TTC549 (cell line): ENCODE measurements around the gene CTTNBP2.

ENCODE experiments used
- FAIRE-seq: peaks from 2 replicates; lab custom pipeline; 2012; peaks lifted over from hg19 to GRCh38; lab: Jason Lieb, UNC

Gene CTTNBP2

DNA sequence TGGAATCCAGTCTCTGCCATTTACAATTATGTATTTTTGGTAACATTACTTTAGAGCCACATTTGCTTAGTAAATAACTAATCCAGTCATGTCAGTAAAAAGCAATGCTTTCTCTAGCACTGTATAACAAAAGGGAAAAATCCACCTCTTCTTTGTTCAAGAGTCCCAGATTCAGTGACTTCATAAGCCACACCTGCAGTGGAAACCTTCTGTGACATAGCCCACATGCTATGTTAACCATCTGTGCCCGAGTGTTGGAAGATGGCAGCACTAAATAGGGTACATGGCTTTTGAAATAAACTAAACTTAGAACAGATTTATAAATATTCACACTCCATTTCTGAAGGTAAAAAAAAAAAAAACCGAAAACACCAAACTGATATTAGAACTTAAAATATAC is 83.0 kb downstream of the CTTNBP2 start:
- FAIRE-seq, result no peak

DNA sequence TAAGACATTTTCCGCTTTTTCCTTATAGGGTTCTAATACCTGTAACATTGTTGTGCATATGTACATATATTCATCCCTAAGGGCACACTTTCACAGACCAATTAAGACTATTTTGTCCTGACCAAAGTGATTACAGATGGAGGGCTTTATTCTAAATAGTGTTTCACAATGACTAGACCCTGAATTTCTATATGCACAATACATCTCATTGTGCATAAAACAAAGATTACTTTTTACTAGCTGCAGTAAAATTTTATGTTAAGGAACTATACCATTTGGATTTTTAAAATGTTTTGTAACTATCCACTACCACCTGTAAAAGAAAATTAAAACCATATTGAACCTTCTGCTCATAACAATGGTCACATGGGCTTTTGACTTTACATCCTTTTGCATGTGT is 87.8 kb downstream of the CTTNBP2 start:
- no peak for FAIRE-seq

DNA sequence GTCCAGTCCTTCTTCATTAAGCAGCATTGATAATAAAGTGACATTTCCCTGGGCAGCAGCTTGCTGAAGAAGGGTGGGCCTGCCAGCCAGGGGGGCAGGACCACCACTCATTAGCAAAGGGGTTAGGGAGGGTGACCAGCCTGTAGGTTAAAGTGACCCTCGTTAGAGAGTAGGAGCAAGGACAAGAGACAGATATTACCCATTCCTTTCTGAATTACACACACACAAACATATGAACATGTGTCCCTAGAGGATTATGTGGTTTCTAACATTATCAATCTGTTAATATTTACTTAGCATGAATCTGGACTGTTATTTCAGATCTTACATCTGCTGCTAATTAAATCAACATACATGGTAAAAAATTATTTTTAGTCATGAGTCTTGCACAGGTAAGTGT is 88.9 kb downstream of the CTTNBP2 start:
- FAIRE-seq, result no peak

DNA sequence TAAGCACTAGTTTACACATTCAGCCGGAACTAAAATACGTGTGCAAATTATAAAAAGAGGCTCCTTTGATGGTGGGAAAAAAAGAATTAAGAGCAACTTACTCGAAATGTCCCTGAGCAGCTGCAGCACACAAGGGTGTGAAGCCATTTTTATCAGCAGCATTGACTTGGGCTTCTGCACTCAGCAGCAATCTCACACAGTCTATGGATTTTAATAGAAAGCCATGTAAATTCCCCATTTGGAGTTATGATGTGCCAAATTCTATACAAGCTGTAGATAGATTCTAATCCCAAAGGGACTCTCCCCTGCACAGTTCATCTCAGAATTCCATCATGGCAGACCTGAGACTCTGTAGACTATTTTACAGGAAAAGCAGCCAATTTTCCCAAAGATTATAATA is 90.5 kb downstream of the CTTNBP2 start:
- FAIRE-seq, result no peak

DNA sequence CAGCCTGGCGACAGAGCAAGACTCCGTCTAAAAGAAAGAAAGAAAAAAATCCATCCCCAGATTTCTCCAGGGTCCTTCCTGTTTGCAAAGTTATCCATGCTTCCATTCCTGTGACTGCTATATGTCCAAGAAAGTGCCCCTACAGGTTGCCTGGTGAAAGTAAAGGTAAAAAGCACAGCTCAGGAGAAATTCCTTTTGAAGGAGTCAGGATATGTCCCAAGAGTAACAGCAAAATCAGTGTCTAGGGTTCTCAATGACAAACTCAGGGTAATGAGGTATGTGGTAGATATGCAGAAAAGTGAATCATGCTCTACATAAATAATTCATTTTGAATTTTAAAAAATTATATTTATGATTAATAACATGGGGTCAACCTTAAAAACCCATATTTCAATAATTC is 91.5 kb downstream of the CTTNBP2 start:
- FAIRE-seq, result no peak

DNA sequence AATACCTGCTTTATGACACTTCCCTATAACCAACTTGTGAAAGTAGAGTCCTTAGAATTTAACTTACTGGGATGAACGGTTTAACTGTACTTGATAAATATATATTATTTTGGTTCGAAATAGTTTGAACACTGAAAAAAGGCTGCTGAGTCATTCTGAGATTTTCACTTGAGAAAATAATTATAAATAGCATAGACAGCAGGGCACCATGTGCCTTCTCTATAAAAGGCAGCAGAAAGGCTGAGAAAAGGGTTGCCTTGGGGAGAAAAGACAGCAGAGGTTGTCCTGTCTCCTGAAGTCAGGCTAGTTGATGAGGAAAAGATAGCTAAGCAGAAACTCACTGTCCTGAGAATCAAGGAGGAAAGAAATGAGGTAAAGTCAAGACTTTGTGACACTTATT is 92.4 kb downstream of the CTTNBP2 start:
- no peak for FAIRE-seq

DNA sequence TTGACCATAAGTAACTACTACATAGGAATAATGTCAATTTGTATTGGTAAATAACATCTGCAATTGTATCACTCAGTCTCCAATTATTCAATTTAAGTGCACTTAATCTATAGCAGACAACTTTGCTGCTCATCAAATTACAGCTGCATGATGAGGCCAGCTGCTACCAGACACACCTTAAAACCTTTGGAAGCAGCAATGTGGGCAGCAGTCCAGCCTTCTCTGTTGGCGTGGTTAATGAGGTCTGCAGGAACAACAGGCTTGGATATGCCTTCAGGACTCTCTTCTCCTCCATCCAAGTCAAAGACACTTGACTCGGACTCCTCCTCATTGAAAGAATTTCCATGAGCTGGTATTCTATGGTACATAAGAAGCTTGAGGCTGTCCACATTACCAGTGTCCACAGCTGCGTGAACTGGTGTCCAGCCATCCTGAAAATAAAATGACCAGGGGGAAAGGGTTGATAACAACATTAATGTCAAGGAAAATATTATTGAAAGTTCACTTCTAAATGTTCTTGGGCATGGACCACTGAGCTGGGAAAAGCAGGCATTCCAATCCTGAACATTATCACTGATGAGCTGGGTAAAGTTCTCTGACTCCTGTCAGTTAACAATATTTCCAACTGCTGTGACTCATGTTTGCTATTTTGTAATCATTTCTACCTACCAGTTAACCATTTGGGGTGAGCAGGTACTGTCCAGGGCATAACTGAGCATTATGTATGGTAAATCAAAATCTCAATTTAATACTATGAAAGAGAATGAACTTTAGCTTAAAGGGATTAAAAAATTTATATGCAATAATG is 95.7 kb downstream of the CTTNBP2 start:
- no peak for FAIRE-seq

DNA sequence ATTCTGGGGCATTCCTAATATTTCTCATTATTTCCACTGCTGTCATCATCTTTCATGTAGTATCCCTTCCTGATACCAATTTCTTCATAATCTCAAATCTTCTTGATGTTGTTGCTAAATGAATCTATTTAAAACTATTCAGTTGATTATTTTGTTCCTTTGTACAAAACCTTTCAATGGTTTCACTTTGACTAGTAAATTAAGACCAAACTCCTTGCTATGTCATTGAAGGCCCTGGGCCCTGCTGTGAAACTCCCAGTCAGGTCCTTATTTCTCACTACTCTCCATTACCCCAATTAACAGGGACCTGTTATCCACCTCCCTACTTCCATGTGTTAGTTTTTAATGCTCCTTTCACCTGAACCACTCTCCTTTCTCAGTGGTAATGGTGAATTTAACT is 97.0 kb downstream of the CTTNBP2 start:
- FAIRE-seq, result no peak

DNA sequence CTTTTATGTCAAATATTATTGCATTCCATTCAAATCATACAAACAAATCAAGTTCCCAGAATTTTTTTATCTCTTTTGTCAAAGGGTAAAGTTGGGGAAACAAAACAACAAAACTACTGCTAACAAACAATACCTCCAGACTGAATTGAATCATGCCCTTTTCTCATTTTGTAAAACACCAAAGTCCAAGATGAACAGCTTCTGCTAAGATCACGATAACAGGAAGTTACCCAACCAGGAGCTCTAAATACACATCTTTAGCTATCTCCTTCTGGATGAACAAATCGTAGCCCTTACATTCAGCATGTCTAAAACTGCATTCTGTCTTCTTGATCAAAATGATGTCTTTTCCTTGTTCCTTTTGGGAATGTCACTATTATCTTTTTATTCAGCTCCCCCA is 97.4 kb downstream of the CTTNBP2 start:
- FAIRE-seq, result no peak

DNA sequence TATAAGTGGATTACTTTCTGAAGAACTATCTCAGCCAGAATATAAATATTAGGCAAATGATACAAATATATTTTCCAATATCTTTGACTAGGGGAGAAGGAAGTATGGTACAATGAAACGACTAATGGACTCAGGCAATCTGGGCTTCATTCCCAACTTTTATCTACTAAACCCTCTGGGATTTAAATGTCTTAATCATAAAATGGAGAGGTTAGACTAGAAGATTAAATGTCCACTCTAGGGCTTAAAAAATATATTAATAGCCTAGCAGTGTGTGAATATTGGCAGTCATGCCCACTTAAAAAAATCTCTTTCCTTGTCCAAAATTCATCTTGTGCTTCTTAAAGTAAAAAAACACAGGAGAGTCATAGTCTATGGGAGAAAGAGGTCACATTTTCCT is 98.3 kb downstream of the CTTNBP2 start:
- no peak for FAIRE-seq

DNA sequence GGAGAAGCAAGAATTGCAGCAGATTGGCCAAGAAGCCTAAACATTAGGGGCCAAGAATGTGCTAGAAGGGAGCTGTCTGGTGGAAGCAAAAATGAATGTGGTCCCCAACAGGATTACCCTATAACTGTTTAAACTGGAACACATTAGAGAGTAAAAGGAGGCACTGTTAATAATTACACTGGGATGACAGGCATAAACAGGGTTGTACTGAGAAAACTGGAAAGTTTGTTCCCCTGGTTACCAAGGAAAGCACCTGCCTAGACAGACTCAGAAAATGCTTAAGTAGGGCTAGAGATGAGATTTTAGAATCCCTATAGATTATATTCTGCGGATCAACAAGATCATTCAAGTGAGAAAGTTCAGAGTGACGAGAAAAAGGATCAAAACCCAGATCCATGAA is 100.8 kb downstream of the CTTNBP2 start:
- no peak for FAIRE-seq

DNA sequence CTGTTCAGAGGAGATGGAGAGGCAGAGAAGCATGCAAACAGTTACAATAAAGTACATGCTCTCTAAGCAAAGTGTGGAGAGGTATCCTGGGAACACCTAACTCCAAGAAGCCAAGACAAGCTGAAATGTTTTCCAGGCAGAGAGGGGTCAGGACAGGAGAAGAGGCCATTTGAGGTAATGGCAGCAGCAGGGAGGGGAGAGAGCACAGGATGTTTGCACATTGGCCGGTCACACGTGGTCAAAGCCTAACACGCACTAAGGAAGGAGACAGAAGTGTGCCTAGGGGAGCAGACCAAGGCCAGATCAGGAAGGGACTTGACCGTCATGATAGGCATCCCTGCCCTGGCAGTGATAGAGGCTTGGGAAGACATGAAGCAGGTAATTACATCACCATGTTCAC is 101.5 kb downstream of the CTTNBP2 start:
- FAIRE-seq, result no peak

DNA sequence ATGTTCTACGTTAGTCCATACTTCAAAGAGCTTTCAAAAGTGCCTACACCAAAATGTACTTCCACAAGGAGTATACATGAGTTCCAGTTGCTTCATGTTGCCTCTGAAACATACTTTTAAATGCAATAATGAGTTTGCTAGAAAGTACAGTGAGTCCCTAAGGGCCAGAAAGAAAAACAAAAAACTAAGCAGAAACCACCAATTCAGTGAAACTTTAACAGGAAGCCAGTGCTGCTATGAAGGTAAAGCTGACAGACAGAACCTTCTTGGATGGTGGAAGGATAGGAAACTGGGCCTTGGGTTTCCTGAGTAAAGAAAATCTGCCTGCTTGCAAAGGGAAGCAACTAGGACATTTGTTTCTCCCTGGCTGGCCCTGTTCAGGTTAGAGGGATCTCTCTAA is 104.2 kb downstream of the CTTNBP2 start:
- FAIRE-seq, result no peak

DNA sequence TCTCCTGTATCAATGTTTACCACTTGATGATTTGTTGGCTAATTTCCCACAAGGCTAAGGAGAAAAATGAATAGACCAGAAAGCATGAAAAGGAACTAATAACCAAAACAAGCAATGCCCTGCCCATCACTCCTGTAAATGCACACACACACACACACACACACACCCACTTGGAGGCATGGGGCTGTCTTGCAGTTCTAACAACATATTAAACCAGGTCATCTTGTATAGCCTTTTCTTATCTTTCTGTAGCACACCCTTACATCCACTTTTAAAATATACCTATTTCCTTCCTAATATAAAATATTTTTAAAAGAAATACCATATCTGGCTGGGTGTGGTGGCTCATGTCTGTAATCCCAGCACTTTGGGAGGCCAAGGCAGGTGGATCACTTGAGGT is 105.3 kb downstream of the CTTNBP2 start:
- no peak for FAIRE-seq

DNA sequence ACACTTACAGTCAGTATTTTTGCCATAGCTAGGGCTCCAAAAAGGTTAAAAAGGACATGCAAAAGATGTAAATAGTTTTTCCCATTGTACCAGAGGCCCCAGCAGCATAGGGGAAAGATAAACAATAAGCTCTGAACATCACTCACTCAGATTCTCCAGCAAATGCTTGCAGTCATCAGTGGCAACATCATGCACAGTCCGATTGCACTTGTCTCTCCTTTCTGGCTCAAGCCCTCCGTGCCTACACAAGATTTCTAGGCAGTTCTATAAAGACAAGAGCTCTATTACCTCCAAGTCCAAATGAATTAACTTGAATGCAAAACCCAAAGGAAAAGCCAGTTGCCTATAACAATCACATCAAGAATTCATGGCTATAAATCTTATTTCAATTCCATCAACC is 106.3 kb downstream of the CTTNBP2 start:
- FAIRE-seq, result no peak

DNA sequence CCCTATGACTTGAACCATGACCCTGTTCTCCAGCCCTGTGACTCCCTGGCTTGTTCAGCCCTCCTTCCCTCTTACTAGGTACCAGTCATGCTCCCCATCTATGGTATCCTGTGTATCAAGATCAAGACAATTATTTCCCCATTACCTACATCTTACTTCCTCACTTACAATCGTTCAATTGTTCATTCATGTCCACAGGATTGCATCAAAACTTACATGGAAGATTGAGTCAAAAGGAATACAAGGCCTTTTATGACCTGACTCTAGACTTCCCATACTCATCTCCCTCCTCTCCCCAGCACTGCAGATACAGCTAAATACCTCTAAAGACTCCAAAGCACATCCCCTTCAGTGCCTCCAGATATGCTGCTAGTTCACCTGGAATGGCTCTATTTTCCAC is 109.2 kb downstream of the CTTNBP2 start:
- FAIRE-seq, result no peak

DNA sequence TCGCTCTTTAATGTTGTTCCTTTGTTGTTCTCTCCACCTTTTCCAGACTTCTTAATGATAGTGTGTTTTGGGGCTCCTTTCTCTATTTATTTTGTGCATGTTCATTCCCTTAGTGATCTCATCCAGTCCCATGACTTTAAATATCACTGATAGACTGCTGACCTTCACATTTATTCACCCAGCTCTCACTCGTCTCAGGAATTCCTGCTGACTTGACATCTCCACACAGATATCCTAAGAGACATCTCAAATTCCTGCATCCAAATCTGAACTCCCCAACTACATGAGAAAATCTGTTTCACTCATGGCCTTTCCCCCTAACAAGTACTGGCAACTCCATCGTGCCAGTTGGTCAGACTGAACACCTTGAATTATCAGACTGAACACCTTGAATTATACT is 111.2 kb downstream of the CTTNBP2 start:
- no peak for FAIRE-seq

DNA sequence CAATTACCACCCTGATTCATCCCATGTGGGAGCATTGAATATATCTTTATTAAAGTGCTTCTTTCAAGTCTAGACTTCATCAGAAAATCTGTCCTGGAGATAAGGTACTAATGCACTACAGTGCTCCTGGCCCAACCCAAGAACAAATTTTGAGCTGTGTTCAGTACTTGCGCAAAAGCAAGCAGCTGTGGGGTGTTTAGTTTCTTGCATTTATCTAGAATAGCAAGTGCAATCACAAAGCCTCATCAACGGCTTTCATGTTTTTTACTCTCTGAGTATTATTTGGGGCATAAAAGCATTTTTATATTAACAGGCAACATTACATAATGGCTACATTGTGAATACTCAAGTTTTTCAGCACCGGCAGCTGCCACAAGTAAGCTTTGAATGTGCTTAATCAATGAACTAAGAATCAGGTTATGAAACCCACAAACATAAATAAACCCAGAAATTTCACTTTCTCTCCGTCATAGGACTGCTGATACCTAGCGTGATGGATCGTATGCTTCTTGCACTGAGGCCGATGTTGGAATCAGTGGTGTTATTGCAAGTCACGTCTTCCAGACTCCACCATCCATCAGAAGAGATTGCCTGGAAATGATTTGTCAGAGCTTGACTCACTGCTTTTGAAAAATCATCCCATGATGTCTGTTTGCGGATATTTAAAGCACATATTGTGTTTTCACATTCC is 113.1 kb downstream of the CTTNBP2 start:
- no peak for FAIRE-seq

DNA sequence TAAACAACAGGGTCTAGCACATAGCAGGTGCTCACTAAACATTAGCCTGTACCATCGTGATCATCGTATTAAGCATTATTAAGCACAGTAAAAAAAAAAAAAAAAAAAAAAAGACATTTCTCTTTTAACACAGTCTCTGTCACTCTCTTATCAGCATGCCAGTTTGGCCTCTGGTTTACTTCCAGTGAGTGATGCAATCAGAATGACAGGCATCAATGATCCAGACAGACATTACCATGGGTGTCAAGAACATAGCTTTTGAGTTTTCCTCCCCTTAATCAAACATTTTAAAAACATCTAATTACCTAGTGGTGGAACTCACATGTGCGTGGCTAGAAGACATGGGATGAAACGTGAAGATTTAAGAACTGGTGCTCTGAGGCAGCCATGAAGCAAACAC is 115.8 kb downstream of the CTTNBP2 start:
- FAIRE-seq, result no peak

DNA sequence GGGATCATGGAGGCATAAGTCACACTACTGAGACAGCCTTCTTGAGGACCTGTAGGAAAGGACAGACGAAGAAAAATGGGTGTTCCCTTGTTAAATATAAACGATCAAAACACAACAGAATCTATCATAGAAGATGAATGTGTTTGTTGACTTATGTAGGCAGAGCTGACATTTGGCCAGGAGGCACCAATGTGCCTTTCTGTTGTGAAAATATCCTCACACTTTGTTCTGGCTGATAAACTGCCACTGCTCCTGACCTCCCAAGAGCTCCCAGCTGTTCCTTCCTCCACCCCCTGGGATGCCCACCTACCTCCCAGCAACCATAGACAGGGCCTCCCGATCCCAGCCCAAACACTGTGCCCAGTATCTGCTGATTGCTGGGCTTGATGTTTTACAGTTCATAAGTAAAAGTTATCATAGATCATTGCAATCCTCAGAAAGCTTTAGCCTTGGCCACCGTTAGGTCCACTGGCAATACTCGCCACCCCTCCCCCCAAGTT is 116.6 kb downstream of the CTTNBP2 start:
- FAIRE-seq, result no peak

DNA sequence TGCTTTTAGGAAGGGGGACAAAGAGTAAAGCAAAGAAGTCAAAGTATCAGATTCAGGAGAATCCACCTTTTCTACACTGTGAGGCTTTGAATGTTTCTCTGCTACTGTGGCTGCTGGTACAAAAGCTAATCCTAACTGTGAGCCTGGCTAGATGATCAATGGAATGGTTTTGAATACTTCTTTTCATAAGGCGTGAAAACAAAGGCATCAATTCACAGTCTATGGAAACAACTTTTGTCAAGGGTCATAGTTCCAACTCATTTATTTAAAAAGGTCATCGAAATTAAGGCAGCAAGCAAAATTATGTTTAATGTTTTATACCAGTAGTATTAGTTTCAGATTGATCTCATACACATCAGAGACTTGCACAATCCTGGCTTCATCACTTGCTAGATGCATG is 118.1 kb downstream of the CTTNBP2 start:
- FAIRE-seq, result no peak

DNA sequence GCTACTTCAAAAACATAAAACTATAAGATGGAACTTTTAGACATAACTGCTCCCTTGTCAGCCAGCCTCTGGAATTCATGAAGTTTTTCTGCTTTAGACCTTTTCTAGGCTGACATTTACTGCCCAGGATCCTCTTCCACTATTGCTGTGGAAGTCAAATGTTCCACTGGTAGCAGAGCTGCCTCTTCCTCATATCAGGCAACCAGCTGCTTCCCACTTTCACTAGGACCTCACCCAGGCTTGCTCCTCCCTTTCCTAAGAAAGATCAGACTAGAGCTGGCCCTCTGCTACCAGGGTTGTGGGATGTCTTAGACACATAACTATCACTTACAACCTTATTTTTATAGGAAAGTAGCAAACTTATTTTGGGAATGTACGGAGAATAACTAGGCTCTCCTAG is 121.5 kb downstream of the CTTNBP2 start:
- FAIRE-seq, result no peak

DNA sequence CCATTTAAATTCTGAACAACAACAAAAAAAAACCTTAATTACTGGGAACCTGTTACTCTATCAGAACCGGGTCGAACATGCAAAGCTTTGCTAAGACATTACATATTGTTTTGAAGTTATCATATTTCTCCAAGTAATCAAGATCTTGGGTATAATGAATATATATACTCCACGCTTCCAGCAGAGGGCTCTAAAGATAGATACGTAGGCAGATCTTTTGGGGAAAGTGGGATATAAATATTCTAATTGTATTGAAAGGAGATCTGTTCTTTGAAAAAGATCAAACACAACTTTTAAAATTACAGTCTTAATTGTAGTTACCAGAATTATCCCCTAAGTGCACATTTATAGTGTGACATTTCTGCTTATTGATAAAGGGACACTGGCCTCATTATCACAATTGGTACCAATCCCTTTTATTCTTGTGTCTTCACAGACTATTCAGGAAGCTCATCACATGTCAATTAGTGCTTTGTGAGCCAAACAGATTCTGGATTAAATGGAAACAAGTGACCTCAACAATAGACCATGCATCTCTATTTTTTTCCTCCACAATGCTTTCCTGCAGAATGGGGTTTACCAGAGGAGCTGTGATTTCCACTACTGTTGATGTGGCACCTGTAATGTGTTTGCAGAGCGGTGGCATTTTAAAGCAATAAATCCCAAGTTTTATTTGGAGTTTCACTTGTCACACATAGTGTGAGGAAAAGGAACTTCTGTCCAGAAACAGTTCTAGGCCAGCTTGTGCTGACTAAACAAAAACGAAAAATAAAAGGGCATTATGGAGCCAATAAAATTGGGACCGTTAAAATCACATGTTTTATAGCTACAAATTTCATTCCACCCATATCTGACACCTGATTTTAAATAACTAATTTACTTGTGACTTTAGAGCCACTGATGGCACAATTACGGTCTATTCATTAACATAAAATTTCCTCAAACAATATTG is 122.4 kb downstream of the CTTNBP2 start:
- FAIRE-seq, result no peak
